ENCODE measurements around the gene CCDC196. TPM values are rescaled to one million over a fixed set of nuclear protein-coding genes. Genes with fewer than 3 reads are reported as not detected.
"Not testable (repeated sequence)": the region's sequence is repeated elsewhere in the genome, so short reads cannot be mapped to it uniquely, and the experiment has no call there.

Gene CCDC196
- total RNA-seq, 1 donor from 2014 or later = not detected

DNA sequence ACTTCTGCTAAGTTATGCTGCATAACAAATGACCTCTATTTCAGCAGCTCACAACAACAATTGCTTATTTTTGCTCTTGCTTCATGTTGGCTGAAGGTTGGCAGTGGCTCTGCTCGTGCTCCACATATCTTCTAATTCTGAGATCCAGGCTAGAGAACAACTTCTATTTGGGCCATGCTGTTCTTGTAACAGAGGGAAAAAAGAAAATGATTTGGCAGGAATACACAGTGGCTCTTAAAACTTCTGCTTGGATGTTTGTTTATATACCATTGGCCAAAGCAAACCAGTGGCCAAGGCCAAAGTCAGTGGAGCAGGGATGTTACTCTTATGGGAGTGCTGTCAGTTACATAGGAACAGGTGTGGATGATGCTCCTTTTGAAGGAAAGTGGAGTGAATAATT is 53.9 kb downstream of the CCDC196 start:
- H3K27me3 Mint-ChIP-seq (ENCODE audit: insufficient read depth) = peaks cover 4% of the 10 kb centered on the region
- no peak overlapping the region for H3K27ac Mint-ChIP-seq
- no peak for DNase-seq (ENCODE audit: low spot score)
- no peaks in the 10 kb centered on the region for H3K9me3 Mint-ChIP-seq
- intact Hi-C loops (cut with micrococcal nuclease) = no loop called here
- no peak overlapping the region for H3K4me3 Mint-ChIP-seq
- no peaks in the 10 kb centered on the region for H3K36me3 Mint-ChIP-seq (ENCODE audit: low read depth)
- peaks cover 13% of the 10 kb centered on the region for H3K4me1 Mint-ChIP-seq (ENCODE audit: low read depth)

- DNase-seq (ENCODE audit: low spot score) = no peak
- intact Hi-C loops (cut with micrococcal nuclease) = no loop called here
- H3K27ac Mint-ChIP-seq = no peak overlapping the region
- H3K4me1 Mint-ChIP-seq (ENCODE audit: low read depth) = peaks cover 13% of the 10 kb centered on the region
- no peak overlapping the region for H3K4me3 Mint-ChIP-seq
- H3K27me3 Mint-ChIP-seq (ENCODE audit: insufficient read depth) = peaks cover 4% of the 10 kb centered on the region
- H3K9me3 Mint-ChIP-seq = no peaks in the 10 kb centered on the region
- H3K36me3 Mint-ChIP-seq (ENCODE audit: low read depth) = no peaks in the 10 kb centered on the region
Observed at GRCh38 chr14:66541627-66542026, 55.5 kb downstream of the CCDC196 start.

GRCh38 chr14:66543996-66544395 is 57.8 kb downstream of the CCDC196 start:
- no peak overlapping the region for H3K27ac Mint-ChIP-seq
- no peak for DNase-seq (ENCODE audit: low spot score)
- H3K9me3 Mint-ChIP-seq = no peaks in the 10 kb centered on the region
- no peaks in the 10 kb centered on the region for H3K27me3 Mint-ChIP-seq (ENCODE audit: insufficient read depth)
- H3K4me3 Mint-ChIP-seq = no peak overlapping the region
- H3K4me1 Mint-ChIP-seq (ENCODE audit: low read depth) = peaks cover 7% of the 10 kb centered on the region
- H3K36me3 Mint-ChIP-seq (ENCODE audit: low read depth) = no peaks in the 10 kb centered on the region
- intact Hi-C loops (cut with micrococcal nuclease) = no loop called here

GRCh38 chr14:66545191-66545590 is 59.0 kb downstream of the CCDC196 start:
- intact Hi-C loops (cut with micrococcal nuclease); H3K4me3 Mint-ChIP-seq; H3K36me3 Mint-ChIP-seq (ENCODE audit: low read depth): not testable (repeated sequence)

DNA sequence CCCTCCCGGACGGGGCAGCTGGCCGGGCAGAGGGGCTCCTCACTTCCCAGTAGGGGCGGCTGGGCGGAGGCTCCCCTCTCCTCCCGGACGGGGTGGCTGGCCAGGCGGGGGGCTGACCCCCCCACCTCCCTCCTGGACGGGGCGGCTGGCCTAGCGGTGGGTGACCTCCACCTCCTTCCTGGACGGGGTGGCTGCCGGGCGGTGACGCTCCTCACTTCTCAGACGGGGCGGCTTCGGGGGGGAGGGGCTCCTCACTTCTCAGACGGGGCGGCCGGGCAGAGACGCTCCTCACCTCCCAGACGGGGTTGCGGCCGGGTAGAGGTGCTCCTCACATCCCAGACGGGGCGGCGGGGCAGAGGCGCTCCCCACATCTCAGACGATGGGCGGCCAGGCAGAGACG is 59.6 kb downstream of the CCDC196 start:
- H3K36me3 Mint-ChIP-seq (ENCODE audit: low read depth) = not testable (repeated sequence)

More at GRCh38 chr14:66545191-66545590, 59.0 kb downstream of the CCDC196 start:
- H3K27ac Mint-ChIP-seq; H3K27me3 Mint-ChIP-seq (ENCODE audit: insufficient read depth); DNase-seq (ENCODE audit: low spot score); H3K9me3 Mint-ChIP-seq; H3K4me1 Mint-ChIP-seq (ENCODE audit: low read depth): not testable (repeated sequence)

More for the DNA sequence above, 59.6 kb downstream of the CCDC196 start:
- H3K27me3 Mint-ChIP-seq (ENCODE audit: insufficient read depth); DNase-seq (ENCODE audit: low spot score); H3K27ac Mint-ChIP-seq; H3K9me3 Mint-ChIP-seq; H3K4me3 Mint-ChIP-seq; H3K4me1 Mint-ChIP-seq (ENCODE audit: low read depth); intact Hi-C loops (cut with micrococcal nuclease): not testable (repeated sequence)

Other genes with a start within 250 kb of the CCDC196 start
- gene GPHN, start 21.8 kb downstream of the CCDC196 start, total RNA-seq = 38.5 and 43.5 TPM in 2 replicates

All from activated T-helper 1 cell treated with anti-CD3 and anti-CD28 coated beads, Interleukin-12 subunit alpha, Interleukin-12 subunit beta, Interleukin-2, Interleukin-4 antibody, amounts not matched to agents 30 ng/mL and 10 ng/mL and 1 ng/mL, durations not matched to agents 14 hours and 24 hours and 36 hours (primary cell).